Tibial artery (tissue), 4 donors: ENCODE measurements around the gene SNX5.
A peak's percentile ranks its signal among the peaks of the same experiment; 100 is the strongest.

Experiments
- DNase-seq, 2 donors: peaks; one replicate each; pipeline ENCODE4 v3.0.0-alpha.2; 2019
- H3K27ac ChIP-seq, 2 donors: fragments of 200-600 bp; sonication (generic) in 1 of 2; 1 replicate in 1 of 2; 2 replicates in 1 of 2; pipeline ENCODE4 v1.5.1; 2018 to 2019; ENCODE audit warnings: mild to moderate bottlenecking in 1 of 2
- H3K27me3 ChIP-seq, 2 donors: fragments of 200-600 bp; sonication (generic) in 1 of 2; one replicate each; pipeline versions ENCODE4 v1.5.1 to v1.6.0; 2016 to 2019
- H3K36me3 ChIP-seq, 3 donors: fragments of 200-600 bp; sonication (generic) in 2 of 3; one replicate each; pipeline ENCODE4 v1.5.1; 2016 to 2019; ENCODE audit warnings: mild to moderate bottlenecking in 2 of 3
- H3K4me1 ChIP-seq, 4 donors: fragments of 200-600 bp; sonication (generic) in 2 of 4; 1 replicate in 3 of 4; 2 replicates in 1 of 4; pipeline ENCODE4 v1.5.1; 2016 to 2019
- H3K4me3 ChIP-seq, 2 donors: fragments of 200-600 bp; sonication (generic) in 1 of 2; 1 replicate in 1 of 2; 2 replicates in 1 of 2; pipeline ENCODE4 v1.5.1; 2018 to 2019; ENCODE audit warnings: mild to moderate bottlenecking in 2 of 2
- H3K9me3 ChIP-seq, 3 donors: fragments of 200-600 bp; sonication (generic) in 1 of 3; one replicate each; pipeline ENCODE4 v1.5.1; 2016 to 2019
- CTCF ChIP-seq, 2 experiments: fragments of 200-600 bp in 1 of 2; fragments of 450-650 bp in 1 of 2; IDR thresholded peaks; one replicate each; pipeline ENCODE4 v1.5.1; 2017 to 2019; ENCODE audit warnings: antibody characterized with exemption in 2 of 2, mild to moderate bottlenecking in 1 of 2, moderate library complexity in 1 of 2
- intact Hi-C: fragments of 100-400 bp; cut with DNase I; formaldehyde crosslinking; loops from one replicate; pipeline ENCODE4 v1.15.0; 2023; ENCODE audit warnings: low total_unique reads

SNX5 gene

GRCh38 chr20:18005990-18006364 lies 37.4 kb upstream of the SNX5 start:
- H3K27me3 ChIP-seq = no peaks in the 10 kb centered on the region
- H3K27ac ChIP-seq = no peak overlapping the region
- H3K4me1 ChIP-seq = peaks cover 0 to 12% (median 6%) of the 10 kb centered on the region in 4 donors
- no peaks in the 10 kb centered on the region for H3K36me3 ChIP-seq
- no peak for DNase-seq
- TF ChIP-seq CTCF (IDR thresholded peaks at IDR 0.05) = no peak
- intact Hi-C loops = no loop called here
- H3K9me3 ChIP-seq = no peaks in the 10 kb centered on the region
- H3K4me3 ChIP-seq = no peak overlapping the region

- Histone ChIP-seq H3K36me3 (no peaks in the 10 kb centered on the region), H3K27me3 (no peaks in the 10 kb centered on the region), H3K4me1 (peaks cover 0 to 12% (median 6%) of the 10 kb centered on the region in 4 donors), H3K27ac (no peak overlapping the region), H3K4me3 (no peak overlapping the region), H3K9me3 (no peaks in the 10 kb centered on the region)
- intact Hi-C loops = no loop called here
- no peak for DNase-seq
- no peak for TF ChIP-seq CTCF (IDR thresholded peaks at IDR 0.05)
Measured at GRCh38 chr20:18005170-18005989, 36.8 kb upstream of the SNX5 start.

- H3K27me3 ChIP-seq = no peaks in the 10 kb centered on the region
- no peak for DNase-seq
Measured at GRCh38 chr20:18004384-18005031, 35.9 kb upstream of the SNX5 start.

GRCh38 chr20:18003897-18004296 lies 35.3 kb upstream of the SNX5 start:
- intact Hi-C loops = no loop called here
- TF ChIP-seq CTCF (IDR thresholded peaks at IDR 0.05) = no peak
- H3K27me3 ChIP-seq = no peaks in the 10 kb centered on the region
- H3K4me3 ChIP-seq = no peak overlapping the region
- no peak for DNase-seq
- no peaks in the 10 kb centered on the region for H3K9me3 ChIP-seq
- no peaks in the 10 kb centered on the region for H3K36me3 ChIP-seq
- no peak overlapping the region for H3K27ac ChIP-seq
- H3K4me1 ChIP-seq = peaks cover 0 to 12% (median 6%) of the 10 kb centered on the region in 4 donors

More at GRCh38 chr20:18004384-18005031, 35.9 kb upstream of the SNX5 start:
- Histone ChIP-seq H3K27ac (no peak overlapping the region), H3K36me3 (no peaks in the 10 kb centered on the region), H3K9me3 (no peaks in the 10 kb centered on the region), H3K4me3 (no peak overlapping the region), H3K4me1 (peaks cover 0 to 12% (median 6%) of the 10 kb centered on the region in 4 donors)
- no peak for TF ChIP-seq CTCF (IDR thresholded peaks at IDR 0.05)
- intact Hi-C loops = no loop called here

- no peak for TF ChIP-seq CTCF (IDR thresholded peaks at IDR 0.05)
- Histone ChIP-seq H3K4me1 (peaks cover 0 to 4% (median 2%) of the 10 kb centered on the region in 4 donors), H3K27ac (no peak overlapping the region), H3K36me3 (no peaks in the 10 kb centered on the region), H3K9me3 (no peaks in the 10 kb centered on the region), H3K4me3 (no peak overlapping the region), H3K27me3 (no peaks in the 10 kb centered on the region)
- intact Hi-C loops = no loop called here
- DNase-seq = peak; percentile 86 to 87
Measured at GRCh38 chr20:18001131-18001921, 32.7 kb upstream of the SNX5 start.
